Gastroesophageal sphincter (tissue), 3 donors: ENCODE results near the gene GUCY2C.
A peak's percentile ranks its signal among the peaks of the same experiment; 100 is the strongest.

Source experiments
- CTCF ChIP-seq, 4 experiments: fragments of 200-600 bp in 2 of 4; fragments of 450-650 bp in 2 of 4; sonication (generic) in 1 of 4; IDR thresholded peaks; one replicate each; pipeline ENCODE4 v1.5.1; 2017 to 2019; ENCODE audit warnings: antibody characterized with exemption in 4 of 4, mild to moderate bottlenecking in 2 of 4, moderate library complexity in 2 of 4
- POLR2A ChIP-seq, 2 donors: fragments of 450-650 bp; IDR thresholded peaks; one replicate each; pipeline ENCODE4 v1.6.1; 2017; ENCODE audit warnings: antibody characterized with exemption in 2 of 2, mild to moderate bottlenecking in 2 of 2, moderate library complexity in 1 of 2

- peak; percentile 88 to 95 (median 92) for TF ChIP-seq CTCF (IDR thresholded peaks at IDR 0.05)
- no peak for TF ChIP-seq POLR2A (IDR thresholded peaks at IDR 0.05)
These were observed 66.3 kb downstream of the GUCY2C start for GRCh38 chr12:14629832-14630710.
